ENCODE measurements around the gene AEBP1.
A peak's percentile ranks its signal among the peaks of the same experiment; 100 is the strongest.

Gene AEBP1

GRCh38 chr7:44148961-44149536 is 44.9 kb downstream of the AEBP1 start:
- in situ Hi-C loops (cut with HindIII; ENCODE audit: low pct_unique_long_range_greater_than_20kb, low sequenced_read_pairs) = no loop called here
- TF ChIP-seq JUND (IDR thresholded peaks at IDR 0.05; ENCODE audit: low read depth) = no peak
- no peak for DNase-seq (ENCODE audit: low read depth in 1 of 2, low spot score in 1 of 2)

- in situ Hi-C loops (cut with HindIII; ENCODE audit: low pct_unique_long_range_greater_than_20kb, low sequenced_read_pairs) = no loop called here
- DNase-seq (ENCODE audit: low read depth in 1 of 2, low spot score in 1 of 2) = no peak
- TF ChIP-seq JUND (IDR thresholded peaks at IDR 0.05; ENCODE audit: low read depth) = no peak
These were observed 45.7 kb downstream of the AEBP1 start for GRCh38 chr7:44149571-44150465.

- no peak for DNase-seq (ENCODE audit: low read depth in 1 of 2, low spot score in 1 of 2)
- in situ Hi-C loops (cut with HindIII; ENCODE audit: low pct_unique_long_range_greater_than_20kb, low sequenced_read_pairs) = no loop called here
- no peak for TF ChIP-seq JUND (IDR thresholded peaks at IDR 0.05; ENCODE audit: low read depth)
These were observed 46.3 kb downstream of the AEBP1 start for GRCh38 chr7:44150466-44150832.

- no peak for TF ChIP-seq JUND (IDR thresholded peaks at IDR 0.05; ENCODE audit: low read depth)
- in situ Hi-C loops (cut with HindIII; ENCODE audit: low pct_unique_long_range_greater_than_20kb, low sequenced_read_pairs) = no loop called here
- no peak for DNase-seq (ENCODE audit: low read depth in 1 of 2, low spot score in 1 of 2)
These were observed 47.1 kb downstream of the AEBP1 start for GRCh38 chr7:44150966-44151941.

- TF ChIP-seq JUND (IDR thresholded peaks at IDR 0.05; ENCODE audit: low read depth) = no peak
- DNase-seq (ENCODE audit: low read depth in 1 of 2, low spot score in 1 of 2) = no peak
- in situ Hi-C loops (cut with HindIII; ENCODE audit: low pct_unique_long_range_greater_than_20kb, low sequenced_read_pairs) = no loop called here
These were observed 47.8 kb downstream of the AEBP1 start for GRCh38 chr7:44151956-44152355.

GRCh38 chr7:44152971-44153947 is 49.1 kb downstream of the AEBP1 start:
- DNase-seq (ENCODE audit: low read depth in 1 of 2, low spot score in 1 of 2) = peak in 1 of 2 experiments; percentile 60

GRCh38 chr7:44153948-44154335 is 49.8 kb downstream of the AEBP1 start:
- DNase-seq (ENCODE audit: low read depth in 1 of 2, low spot score in 1 of 2) = no peak
- no peak for TF ChIP-seq JUND (IDR thresholded peaks at IDR 0.05; ENCODE audit: low read depth)
- in situ Hi-C loops (cut with HindIII; ENCODE audit: low pct_unique_long_range_greater_than_20kb, low sequenced_read_pairs) = no loop called here

More at GRCh38 chr7:44152971-44153947, 49.1 kb downstream of the AEBP1 start:
- TF ChIP-seq JUND (IDR thresholded peaks at IDR 0.05; ENCODE audit: low read depth) = no peak
- in situ Hi-C loops (cut with HindIII; ENCODE audit: low pct_unique_long_range_greater_than_20kb, low sequenced_read_pairs) = no loop called here

- in situ Hi-C loops (cut with HindIII; ENCODE audit: low pct_unique_long_range_greater_than_20kb, low sequenced_read_pairs) = no loop called here
- TF ChIP-seq JUND (IDR thresholded peaks at IDR 0.05; ENCODE audit: low read depth) = no peak
These were observed 50.6 kb downstream of the AEBP1 start for GRCh38 chr7:44154703-44155102.

GRCh38 chr7:44155191-44156185 is 51.3 kb downstream of the AEBP1 start:
- in situ Hi-C loops (cut with HindIII; ENCODE audit: low pct_unique_long_range_greater_than_20kb, low sequenced_read_pairs) = no loop called here
- no peak for DNase-seq (ENCODE audit: low read depth in 1 of 2, low spot score in 1 of 2)
- TF ChIP-seq JUND (IDR thresholded peaks at IDR 0.05; ENCODE audit: low read depth) = no peak

More at GRCh38 chr7:44154703-44155102, 50.6 kb downstream of the AEBP1 start:
- no peak for DNase-seq (ENCODE audit: low read depth in 1 of 2, low spot score in 1 of 2)

GRCh38 chr7:44156453-44157010 is 52.4 kb downstream of the AEBP1 start:
- in situ Hi-C loops (cut with HindIII; ENCODE audit: low pct_unique_long_range_greater_than_20kb, low sequenced_read_pairs) = no loop called here
- no peak for DNase-seq (ENCODE audit: low read depth in 1 of 2, low spot score in 1 of 2)
- TF ChIP-seq JUND (IDR thresholded peaks at IDR 0.05; ENCODE audit: low read depth) = no peak

Measured in T47D (cell line).